SK-N-SH (cell line): ENCODE results near the gene MGAT5.

ENCODE experiments used
- CTCF ChIP-seq: fragments of 200-600 bp; sonication (generic); IDR thresholded peaks from 2 replicates; pipeline ENCODE4 v1.6.1; 2017; ENCODE audit warnings: antibody characterized with exemption, mild to moderate bottlenecking, moderate library complexity
- MAX ChIP-seq: IDR thresholded peaks from 2 replicates; pipeline ENCODE4 v1.4.0; 2012; ENCODE audit warnings: low read depth
- MEF2A ChIP-seq: IDR thresholded peaks from 2 replicates; pipeline ENCODE4 v1.4.0; 2012; ENCODE audit warnings: low read depth, borderline replicate concordance
- RCOR1 ChIP-seq: fragments of 150-350 bp; IDR thresholded peaks from 2 replicates; pipeline ENCODE4 v1.6.1; 2017; ENCODE audit warnings: antibody characterized with exemption, low read length
- REST ChIP-seq: IDR thresholded peaks from 2 replicates; pipeline ENCODE4 v1.6.1; 2012; ENCODE audit warnings: mild to moderate bottlenecking, low read depth, low read length, moderate library complexity
- RFX5 ChIP-seq: IDR thresholded peaks from 2 replicates; pipeline ENCODE4 v1.6.1; 2012; ENCODE audit warnings: mild to moderate bottlenecking, improper control_type of control experiment, low read length
- TEAD4 ChIP-seq: IDR thresholded peaks from 2 replicates; pipeline ENCODE4 v1.4.0; 2012; ENCODE audit warnings: mild to moderate bottlenecking, borderline replicate concordance; ENCODE audit not compliant: insufficient read depth
- USF2 ChIP-seq: fragments of 150-350 bp; IDR thresholded peaks from 2 replicates; pipeline ENCODE4 v1.6.1; 2017; ENCODE audit warnings: antibody characterized with exemption, low read length, low read depth, borderline replicate concordance

- TF ChIP-seq MEF2A (no peak), CTCF (no peak), RCOR1 (no peak), RFX5 (no peak), MAX (no peak), USF2 (no peak), TEAD4 (no peak), REST (no peak)
Observed at GRCh38 chr2:134243244-134243643, 10.6 kb upstream of the MGAT5 start.
